Stomach (tissue), 9 donors: Measurements from ENCODE around the gene IDNK. TPM values are rescaled to one million over a fixed set of nuclear protein-coding genes. Genes with fewer than 3 reads are reported as not detected.

Experiments used
- DNase-seq, 2 donors: peaks; one replicate each; pipeline versions ENCODE4 v3.0.0 to v3.0.0-alpha.2; 2013 to 2019
- H3K27ac ChIP-seq, 5 donors: fragments of 200-600 bp in 4 of 5; sonication (generic) in 4 of 5; one replicate each; pipeline ENCODE4 v1.5.1; 2013 to 2019; ENCODE audit warnings: mild to moderate bottlenecking in 1 of 5, moderate library complexity in 1 of 5
- H3K27me3 ChIP-seq, 3 donors: fragments of 200-600 bp; sonication (generic); one replicate each; pipeline ENCODE4 v1.5.1; 2017 to 2019; ENCODE audit warnings: mixed run types in 1 of 3
- H3K36me3 ChIP-seq, 4 donors: fragments of 200-600 bp; sonication (generic); 1 replicate in 3 of 4; 2 replicates in 1 of 4; pipeline ENCODE4 v1.5.1; 2016 to 2019
- H3K4me1 ChIP-seq, 4 donors: fragments of 200-600 bp; sonication (generic); one replicate each; pipeline ENCODE4 v1.5.1; 2016 to 2019
- H3K4me3 ChIP-seq, 4 donors: fragments of 200-600 bp; sonication (generic) in 3 of 4; one replicate each; pipeline ENCODE4 v1.5.1; 2016 to 2019; ENCODE audit warnings: mild to moderate bottlenecking in 1 of 4
- H3K9me3 ChIP-seq, 4 donors: fragments of 200-600 bp; sonication (generic); one replicate each; pipeline ENCODE4 v1.5.1; 2016 to 2019
- CTCF ChIP-seq, 7 experiments: fragments of 450-650 bp in 4 of 7; fragments of 200-600 bp in 3 of 7; sonication (generic) in 3 of 7; IDR thresholded peaks; one replicate each; pipeline ENCODE4 v1.5.1; 2016 to 2019; ENCODE audit warnings: antibody characterized with exemption in 7 of 7, control low read depth in 2 of 7, mild to moderate bottlenecking in 1 of 7
- EP300 ChIP-seq: sonication (generic); formaldehyde crosslinking; IDR thresholded peaks from one replicate; pipeline ENCODE4 v1.6.1; 2017; ENCODE audit warnings: antibody characterized with exemption
- POLR2A ChIP-seq, 4 donors: fragments of 450-650 bp; IDR thresholded peaks; one replicate each; pipeline ENCODE4 v1.6.1; 2016; ENCODE audit warnings: antibody characterized with exemption in 4 of 4, control low read depth in 2 of 4, mild to moderate bottlenecking in 1 of 4, moderate library complexity in 1 of 4
- POLR2AphosphoS5 ChIP-seq, 3 donors: sonication (generic); formaldehyde crosslinking; IDR thresholded peaks; one replicate each; pipeline ENCODE4 v1.6.1; 2016; ENCODE audit warnings: antibody characterized with exemption in 3 of 3
- WGBS, 5 donors: extraction: QIAGEN DNeasy Blood & Tissue Kit in 3 of 5; methylation state at CpG; one replicate each; pipeline versions ENCODE4 v1.1.5 to v1.1.7; 2013 to 2018; 5-methylcytosine and 5-hydroxymethylcytosine counted together
- intact Hi-C: fragments of 100-400 bp; cut with DNase I; formaldehyde crosslinking; loops from one replicate; pipeline ENCODE4 v1.15.1; 2023; ENCODE audit warnings: low total_unique reads
- polyA plus RNA-seq, 3 donors: library from polyadenylated mRNA; stranded (reverse); fragments of 200-250 nt; gene quantifications; one replicate each; pipeline ENCODE4 v1.2.3, GENCODE V29; 2013
- total RNA-seq, 5 donors: library from RNA; depleted of rRNA; stranded (reverse); fragments of >200 nt; gene quantifications; one replicate each; pipeline versions ENCODE4 v1.1.0 to v1.2.3, GENCODE V29; 2014 to 2016
- donor health status: healthy with polysubstance abuse.
- donor health status: Bipolar disorder and iron deficiency.
- donor health status: healthy.

Gene IDNK
- total and polyA plus RNA-seq, 8 donors = 2.6 to 24.3 (median 8.0) TPM; not detected in 1

- TF ChIP-seq POLR2A (IDR thresholded peaks at IDR 0.05) = no peak
- TF ChIP-seq POLR2AphosphoS5 (IDR thresholded peaks at IDR 0.05) = no peak
- TF ChIP-seq EP300 = no peak
- TF ChIP-seq CTCF (IDR thresholded peaks at IDR 0.05) = no peak
- H3K4me3 ChIP-seq = no peak overlapping the region
- peaks cover 20 to 81% (median 69%) of the 10 kb centered on the region in 4 donors for H3K36me3 ChIP-seq
- H3K4me1 ChIP-seq = peaks cover 0 to 10% (median 4%) of the 10 kb centered on the region in 4 donors
- no peak for DNase-seq
- H3K9me3 ChIP-seq = no peaks in the 10 kb centered on the region
- intact Hi-C loops = no loop called here
- no peak overlapping the region for H3K27ac ChIP-seq
- no peaks in the 10 kb centered on the region for H3K27me3 ChIP-seq
- WGBS, 5 donors = 85 to 95% (median 91%) methylated on average over 5 of the region's 5 CpGs
These were observed 47.4 kb downstream of the IDNK start for GRCh38 chr9:83670381-83670780.

GRCh38 chr9:83671451-83671850 lies 48.5 kb downstream of the IDNK start:
- no peak for DNase-seq
- intact Hi-C loops = no loop called here
- 37 to 64% (median 58%) methylated on average over 1 of the region's 1 CpG for WGBS, 5 donors
- Histone ChIP-seq H3K9me3 (no peaks in the 10 kb centered on the region), H3K4me1 (peaks cover 0 to 2% (median 0%) of the 10 kb centered on the region in 4 donors), H3K27me3 (no peaks in the 10 kb centered on the region), H3K36me3 (peaks cover 20 to 83% (median 69%) of the 10 kb centered on the region in 4 donors), H3K27ac (no peak overlapping the region), H3K4me3 (no peak overlapping the region)
- TF ChIP-seq CTCF (IDR thresholded peaks at IDR 0.05) = no peak
- TF ChIP-seq POLR2A (IDR thresholded peaks at IDR 0.05) = no peak
- TF ChIP-seq EP300 = no peak
- no peak for TF ChIP-seq POLR2AphosphoS5 (IDR thresholded peaks at IDR 0.05)

GRCh38 chr9:83675466-83675865 lies 52.5 kb downstream of the IDNK start:
- Histone ChIP-seq H3K9me3 (no peaks in the 10 kb centered on the region), H3K36me3 (peaks cover 34 to 99% (median 91%) of the 10 kb centered on the region in 4 donors), H3K27ac (no peak overlapping the region), H3K4me1 (peaks cover 0 to 1% (median 0%) of the 10 kb centered on the region in 4 donors), H3K4me3 (no peak overlapping the region), H3K27me3 (no peaks in the 10 kb centered on the region)
- WGBS, 5 donors = 44 to 80% (median 63%) methylated on average over 1 of the region's 1 CpG
- TF ChIP-seq CTCF (IDR thresholded peaks at IDR 0.05) (no peak), EP300 (no peak)
- intact Hi-C loops = no loop called here
- no peak for DNase-seq

GRCh38 chr9:83677596-83677995 lies 54.7 kb downstream of the IDNK start:
- 90 to 97% (median 95%) methylated on average over 3 of the region's 3 CpGs for WGBS, 5 donors
- Histone ChIP-seq H3K27me3 (no peaks in the 10 kb centered on the region), H3K4me1 (peaks cover 0 to 10% (median 5%) of the 10 kb centered on the region in 4 donors), H3K4me3 (no peak overlapping the region), H3K36me3 (peaks cover 23 to 99% (median 92%) of the 10 kb centered on the region in 4 donors), H3K9me3 (no peaks in the 10 kb centered on the region), H3K27ac (no peak overlapping the region)
- TF ChIP-seq POLR2A (IDR thresholded peaks at IDR 0.05) (no peak), EP300 (no peak), CTCF (IDR thresholded peaks at IDR 0.05) (no peak), POLR2AphosphoS5 (IDR thresholded peaks at IDR 0.05) (no peak)
- intact Hi-C loops = no loop called here
- DNase-seq = no peak
